K562 (cell line): ENCODE results near the gene PKDREJ. TPM values are rescaled to one million over a fixed set of nuclear protein-coding genes. Genes with fewer than 3 reads are reported as not detected.

Experiments
- ATF1 ChIP-seq, 2 experiments: fragments of 450-650 bp in 1 of 2; IDR thresholded peaks; 2 replicates each; pipeline ENCODE4 v1.6.1; 2016; ENCODE audit warnings: missing compliant biosample characterization in 1 of 2, missing genetic modification characterization in 1 of 2
- CBFA2T3 ChIP-seq: fragments of 450-650 bp; IDR thresholded peaks from 2 replicates; pipeline ENCODE4 v1.6.1; 2017
- ELF4 ChIP-seq: fragments of 450-650 bp; formaldehyde crosslinking; IDR thresholded peaks from 2 replicates; pipeline ENCODE4 v1.4.0; 2022; ENCODE audit warnings: missing genetic modification characterization
- EWSR1 ChIP-seq: fragments of 450-650 bp; IDR thresholded peaks from 2 replicates; pipeline ENCODE4 v1.6.1; 2018; ENCODE audit warnings: borderline replicate concordance, mild to moderate bottlenecking, low read depth, moderate library complexity; ENCODE audit not compliant: partially characterized antibody
- MAZ ChIP-seq, 2 experiments: fragments of 450-650 bp in 1 of 2; sonication (generic) in 1 of 2; formaldehyde crosslinking; IDR thresholded peaks in 1 of 2; conservative IDR thresholded peaks in 1 of 2; 2 replicates each; pipeline versions ENCODE4 v1.4.0 to v1.5.0; 2020; ENCODE audit warnings: mild to moderate bottlenecking in 1 of 2, missing genetic modification reagents in 1 of 2
- MYC ChIP-seq, 2 experiments: fragments of 250-450 bp in 1 of 2; sonication (Bioruptor Pico) in 1 of 2; IDR thresholded peaks; 2 replicates each; pipeline versions ENCODE4 v1.5.1 to v1.6.1; 2012 to 2021; ENCODE audit warnings: low read depth in 2 of 2, borderline replicate concordance in 1 of 2, improper control_type of control experiment in 1 of 2, low read length in 1 of 2, mild to moderate bottlenecking in 1 of 2, moderate library complexity in 1 of 2
- NCOA1 ChIP-seq: fragments of 450-650 bp; IDR thresholded peaks from 2 replicates; pipeline ENCODE4 v1.6.1; 2016; ENCODE audit warnings: low read depth
- NFIC ChIP-seq: fragments of 450-650 bp; IDR thresholded peaks from 2 replicates; pipeline ENCODE4 v1.6.1; 2017; ENCODE audit warnings: mild to moderate bottlenecking, inconsistent platforms
- POLR2AphosphoS5 ChIP-seq: IDR thresholded peaks from 2 replicates; pipeline ENCODE4 v1.6.1; 2011; ENCODE audit warnings: mild to moderate bottlenecking, low read depth, low read length, moderate library complexity; ENCODE audit not compliant: control insufficient read depth, insufficient read depth
- ZNF354B ChIP-seq: fragments of 250-450 bp; sonication (Bioruptor Pico); IDR thresholded peaks from 2 replicates; pipeline ENCODE4 v1.4.0; 2020
- ZNF431 ChIP-seq: sonication (generic); formaldehyde crosslinking; IDR thresholded peaks from 2 replicates; pipeline ENCODE4 v1.8.0; 2022; ENCODE audit warnings: mild to moderate bottlenecking, missing genetic modification reagents
- polyA plus RNA-seq, 8 experiments: library from polyadenylated mRNA; depleted of rRNA in 4 of 8; stranded (reverse) in 5 of 8; unstranded in 3 of 8; fragments of >200 nt; fragmentation: Nextera tagmentation in 2 of 8; fragmentation: Illumina TruSeq in 1 of 8; extraction: Ambion mirVana in 2 of 8; extraction: Trizol in 1 of 8; gene quantifications; 2 replicates each; pipeline versions ENCODE4 v1.2.1 to v1.2.3, GENCODE V29; 2011 to 2014; ENCODE audit warnings: inconsistent platforms in 1 of 8, missing spikeins in 1 of 8
- total RNA-seq, 7 experiments: library from RNA; depleted of rRNA in 6 of 7; stranded (reverse); fragments of >200 nt in 6 of 7; fragmentation: Illumina TruSeq in 2 of 7; extraction: Trizol in 2 of 7; gene quantifications; 2 replicates each; pipeline versions ENCODE4 v1.2.1 to v1.2.3, GENCODE V29; 2011 to 2021; ENCODE audit warnings: low replicate concordance in 1 of 7
- TF ChIP-seq, protein P1 (sequence below), 2 experiments: fragments of 450-650 bp; formaldehyde crosslinking in 1 of 2; IDR thresholded peaks; 2 replicates each; pipeline versions ENCODE4 v1.4.0 to v1.6.1; 2014 to 2020; ENCODE audit warnings: mild to moderate bottlenecking in 2 of 2, borderline replicate concordance in 1 of 2, low read depth in 1 of 2
- TF ChIP-seq, protein P2 (sequence below): fragments of 250-450 bp; sonication (Bioruptor Pico); IDR thresholded peaks from 2 replicates; pipeline ENCODE4 v1.4.0; 2020; ENCODE audit warnings: mild to moderate bottlenecking, moderate library complexity

Gene PKDREJ
- total and polyA plus RNA-seq, 9 of the 15 experiments (the other 6 are each of a cell fraction or from before 2014, with no cell fraction given), result 0.03 TPM; not detected in 8

DNA sequence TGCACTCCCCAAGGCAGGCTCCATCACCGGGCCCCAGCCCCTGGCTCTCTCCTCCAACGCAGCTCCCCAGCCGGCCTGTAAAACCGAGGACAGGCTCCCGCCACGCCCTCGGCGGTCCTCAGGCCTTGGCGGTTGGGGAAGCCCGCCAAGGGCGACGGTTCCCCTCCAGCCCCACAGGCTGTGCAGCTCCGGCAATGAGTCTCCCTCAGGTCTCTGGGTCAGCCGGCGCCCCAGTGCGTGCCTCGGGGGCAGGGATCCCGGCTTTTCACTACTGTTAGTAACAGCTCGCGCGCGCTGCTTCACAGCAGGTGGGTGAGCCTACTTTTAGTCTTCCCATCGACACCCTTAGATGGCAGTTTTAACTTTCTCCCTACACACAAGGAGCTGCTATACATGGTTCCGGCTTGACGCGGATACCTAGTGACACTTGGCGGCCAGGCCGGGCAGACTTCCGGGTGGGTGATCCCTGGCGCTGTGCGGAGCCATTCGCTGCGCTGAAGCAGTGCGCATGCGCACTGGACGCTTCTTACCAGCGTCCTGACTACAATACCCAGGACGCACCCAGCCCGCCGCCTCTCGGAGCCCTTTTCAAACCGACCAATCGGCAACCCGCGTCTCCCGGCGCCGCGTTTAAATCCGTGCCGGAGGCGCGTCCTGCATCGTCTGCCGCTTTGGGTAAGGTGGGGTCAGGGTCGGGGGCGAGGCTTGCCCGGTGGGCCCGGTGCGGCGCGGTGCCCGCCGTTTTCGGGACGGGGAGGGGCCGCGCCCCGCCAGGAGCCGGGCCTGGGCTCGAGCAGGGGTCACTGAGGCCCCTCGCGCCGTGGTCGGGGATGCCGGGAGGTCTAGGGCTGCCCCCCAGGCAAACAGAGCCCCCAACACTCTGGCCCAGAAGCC is 33.4 kb upstream of the PKDREJ start, which contains the start of gene GTSE1 (continued):
- TF ChIP-seq, protein P1, sequence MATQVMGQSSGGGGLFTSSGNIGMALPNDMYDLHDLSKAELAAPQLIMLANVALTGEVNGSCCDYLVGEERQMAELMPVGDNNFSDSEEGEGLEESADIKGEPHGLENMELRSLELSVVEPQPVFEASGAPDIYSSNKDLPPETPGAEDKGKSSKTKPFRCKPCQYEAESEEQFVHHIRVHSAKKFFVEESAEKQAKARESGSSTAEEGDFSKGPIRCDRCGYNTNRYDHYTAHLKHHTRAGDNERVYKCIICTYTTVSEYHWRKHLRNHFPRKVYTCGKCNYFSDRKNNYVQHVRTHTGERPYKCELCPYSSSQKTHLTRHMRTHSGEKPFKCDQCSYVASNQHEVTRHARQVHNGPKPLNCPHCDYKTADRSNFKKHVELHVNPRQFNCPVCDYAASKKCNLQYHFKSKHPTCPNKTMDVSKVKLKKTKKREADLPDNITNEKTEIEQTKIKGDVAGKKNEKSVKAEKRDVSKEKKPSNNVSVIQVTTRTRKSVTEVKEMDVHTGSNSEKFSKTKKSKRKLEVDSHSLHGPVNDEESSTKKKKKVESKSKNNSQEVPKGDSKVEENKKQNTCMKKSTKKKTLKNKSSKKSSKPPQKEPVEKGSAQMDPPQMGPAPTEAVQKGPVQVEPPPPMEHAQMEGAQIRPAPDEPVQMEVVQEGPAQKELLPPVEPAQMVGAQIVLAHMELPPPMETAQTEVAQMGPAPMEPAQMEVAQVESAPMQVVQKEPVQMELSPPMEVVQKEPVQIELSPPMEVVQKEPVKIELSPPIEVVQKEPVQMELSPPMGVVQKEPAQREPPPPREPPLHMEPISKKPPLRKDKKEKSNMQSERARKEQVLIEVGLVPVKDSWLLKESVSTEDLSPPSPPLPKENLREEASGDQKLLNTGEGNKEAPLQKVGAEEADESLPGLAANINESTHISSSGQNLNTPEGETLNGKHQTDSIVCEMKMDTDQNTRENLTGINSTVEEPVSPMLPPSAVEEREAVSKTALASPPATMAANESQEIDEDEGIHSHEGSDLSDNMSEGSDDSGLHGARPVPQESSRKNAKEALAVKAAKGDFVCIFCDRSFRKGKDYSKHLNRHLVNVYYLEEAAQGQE (IDR thresholded peaks at IDR 0.05; ENCODE audit: borderline replicate concordance), result peak; percentile 54
- TF ChIP-seq, protein P1 (CRISPR knock-in tag; IDR thresholded peaks at IDR 0.05; ENCODE audit: low read depth), result no peak
- TF ChIP-seq CBFA2T3, result no peak
- no peak for TF ChIP-seq ZNF431 (CRISPR knock-in tag)
- peak; percentile 44; the same call in 1 of the 2 replicates for TF ChIP-seq POLR2AphosphoS5
- TF ChIP-seq ELF4 (CRISPR knock-in tag), result no peak
- peak; percentile 51; the same call in 1 of the 2 replicates for TF ChIP-seq MYC (IDR thresholded peaks at IDR 0.05; ENCODE audit: low read depth, low read length)
- TF ChIP-seq MYC (CRISPR knock-in tag; IDR thresholded peaks at IDR 0.05; ENCODE audit: borderline replicate concordance, low read depth), result no peak
- peak in 1 of 2 experiments; percentile 13; a peak in 3 of 4 replicates for TF ChIP-seq MAZ (CRISPR knock-in tag; conservative IDR thresholded peaks at IDR 0.05 in 1 of 2, IDR thresholded peaks at IDR 0.05 in 1 of 2)
- TF ChIP-seq, protein P2, sequence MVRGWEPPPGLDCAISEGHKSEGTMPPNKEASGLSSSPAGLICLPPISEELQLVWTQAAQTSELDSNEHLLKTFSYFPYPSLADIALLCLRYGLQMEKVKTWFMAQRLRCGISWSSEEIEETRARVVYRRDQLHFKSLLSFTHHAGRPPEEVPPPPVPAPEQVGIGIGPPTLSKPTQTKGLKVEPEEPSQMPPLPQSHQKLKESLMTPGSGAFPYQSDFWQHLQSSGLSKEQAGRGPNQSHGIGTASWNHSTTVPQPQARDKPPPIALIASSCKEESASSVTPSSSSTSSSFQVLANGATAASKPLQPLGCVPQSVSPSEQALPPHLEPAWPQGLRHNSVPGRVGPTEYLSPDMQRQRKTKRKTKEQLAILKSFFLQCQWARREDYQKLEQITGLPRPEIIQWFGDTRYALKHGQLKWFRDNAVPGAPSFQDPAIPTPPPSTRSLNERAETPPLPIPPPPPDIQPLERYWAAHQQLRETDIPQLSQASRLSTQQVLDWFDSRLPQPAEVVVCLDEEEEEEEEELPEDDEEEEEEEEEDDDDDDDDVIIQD (CRISPR knock-in tag), result no peak
- TF ChIP-seq NCOA1, result peak; percentile 38; the same call in 1 of the 2 replicates
- no peak for TF ChIP-seq ATF1 (CRISPR knock-in tag; IDR thresholded peaks at IDR 0.05)
- TF ChIP-seq ATF1 (tag; IDR thresholded peaks at IDR 0.05), result peak; percentile 67
- TF ChIP-seq NFIC, result peak; percentile 12; the same call in 1 of the 2 replicates
- no peak for TF ChIP-seq EWSR1
- TF ChIP-seq ZNF354B (CRISPR knock-in tag), result no peak
